WTC11 (cell line): ENCODE results near the gene DOK7.

Experiments
- ESRRA ChIP-seq: sonication (generic); formaldehyde crosslinking; IDR thresholded peaks from 2 replicates; pipeline ENCODE4 v1.8.1; 2022; ENCODE audit warnings: mild to moderate bottlenecking, missing genetic modification reagents, borderline replicate concordance
- ETV6 ChIP-seq: sonication (generic); formaldehyde crosslinking; IDR thresholded peaks from 2 replicates; pipeline ENCODE4 v1.8.1; 2022; ENCODE audit warnings: mild to moderate bottlenecking, missing genetic modification reagents
- JUN ChIP-seq: sonication (generic); formaldehyde crosslinking; IDR thresholded peaks from 2 replicates; pipeline ENCODE4 v1.8.0; 2023; ENCODE audit warnings: mild to moderate bottlenecking, missing genetic modification reagents
- MXD4 ChIP-seq: fragments of 250-450 bp; sonication (Bioruptor Pico); IDR thresholded peaks from 2 replicates; pipeline ENCODE4 v1.8.0; 2021; ENCODE audit warnings: mild to moderate bottlenecking, moderate library complexity, borderline replicate concordance
- NFYB ChIP-seq: sonication (generic); formaldehyde crosslinking; conservative IDR thresholded peaks from 2 replicates; pipeline ENCODE4 v1.8.0; 2022; ENCODE audit warnings: low read depth, missing genetic modification reagents
- SMAD4 ChIP-seq: sonication (generic); formaldehyde crosslinking; IDR thresholded peaks from 2 replicates; pipeline ENCODE4 v1.8.0; 2022; ENCODE audit warnings: mild to moderate bottlenecking, missing genetic modification reagents
- TF ChIP-seq, protein P1 (sequence below): fragments of 200-600 bp; IDR thresholded peaks from 2 replicates; pipeline ENCODE4 v1.8.0; 2022; ENCODE audit warnings: antibody characterized with exemption
- TF ChIP-seq, protein P2 (sequence below): sonication (generic); formaldehyde crosslinking; IDR thresholded peaks from 2 replicates; pipeline ENCODE4 v1.8.1; 2023; ENCODE audit warnings: mild to moderate bottlenecking, missing genetic modification reagents, moderate library complexity
- TF ChIP-seq, protein P3 (sequence below): sonication (generic); formaldehyde crosslinking; IDR thresholded peaks from 2 replicates; pipeline ENCODE4 v1.8.1; 2022; ENCODE audit warnings: mild to moderate bottlenecking, moderate library complexity, missing genetic modification reagents

DNA sequence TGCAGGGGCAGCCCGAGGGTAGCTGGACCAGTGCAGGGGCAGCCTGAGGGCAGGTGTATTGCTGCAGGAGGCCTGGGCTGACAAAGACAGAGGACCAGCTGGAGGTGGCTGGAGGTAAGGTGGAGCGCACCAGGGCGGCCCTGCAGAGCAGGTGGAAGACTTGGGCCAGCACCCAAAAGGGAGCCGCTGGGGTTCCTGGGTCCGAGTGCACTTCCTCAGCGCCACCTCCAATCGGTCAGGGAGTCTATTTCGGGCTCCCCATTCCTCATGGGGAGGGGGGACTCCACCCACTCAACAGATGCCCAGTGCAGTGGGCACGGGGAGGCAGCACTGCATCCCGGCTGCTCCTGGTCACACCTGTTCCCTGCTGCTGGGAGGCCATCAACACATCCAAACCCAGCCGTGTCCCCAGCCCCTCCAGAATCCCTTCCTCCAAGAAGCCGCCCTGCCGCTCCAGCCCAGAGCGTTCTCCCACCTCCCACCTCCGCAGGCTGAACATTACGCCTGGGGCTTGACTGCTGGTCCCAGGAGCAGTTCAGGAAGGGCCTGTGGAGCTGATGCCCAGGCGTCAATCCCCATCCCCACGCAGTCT lies 67.7 kb downstream of the DOK7 start:
- TF ChIP-seq, protein P1, sequence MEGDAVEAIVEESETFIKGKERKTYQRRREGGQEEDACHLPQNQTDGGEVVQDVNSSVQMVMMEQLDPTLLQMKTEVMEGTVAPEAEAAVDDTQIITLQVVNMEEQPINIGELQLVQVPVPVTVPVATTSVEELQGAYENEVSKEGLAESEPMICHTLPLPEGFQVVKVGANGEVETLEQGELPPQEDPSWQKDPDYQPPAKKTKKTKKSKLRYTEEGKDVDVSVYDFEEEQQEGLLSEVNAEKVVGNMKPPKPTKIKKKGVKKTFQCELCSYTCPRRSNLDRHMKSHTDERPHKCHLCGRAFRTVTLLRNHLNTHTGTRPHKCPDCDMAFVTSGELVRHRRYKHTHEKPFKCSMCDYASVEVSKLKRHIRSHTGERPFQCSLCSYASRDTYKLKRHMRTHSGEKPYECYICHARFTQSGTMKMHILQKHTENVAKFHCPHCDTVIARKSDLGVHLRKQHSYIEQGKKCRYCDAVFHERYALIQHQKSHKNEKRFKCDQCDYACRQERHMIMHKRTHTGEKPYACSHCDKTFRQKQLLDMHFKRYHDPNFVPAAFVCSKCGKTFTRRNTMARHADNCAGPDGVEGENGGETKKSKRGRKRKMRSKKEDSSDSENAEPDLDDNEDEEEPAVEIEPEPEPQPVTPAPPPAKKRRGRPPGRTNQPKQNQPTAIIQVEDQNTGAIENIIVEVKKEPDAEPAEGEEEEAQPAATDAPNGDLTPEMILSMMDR: no peak
- no peak for TF ChIP-seq NFYB
- TF ChIP-seq ETV6: no peak
- no peak for TF ChIP-seq SMAD4
- no peak for TF ChIP-seq ESRRA (CRISPR knock-in tag)
- TF ChIP-seq, protein P2, sequence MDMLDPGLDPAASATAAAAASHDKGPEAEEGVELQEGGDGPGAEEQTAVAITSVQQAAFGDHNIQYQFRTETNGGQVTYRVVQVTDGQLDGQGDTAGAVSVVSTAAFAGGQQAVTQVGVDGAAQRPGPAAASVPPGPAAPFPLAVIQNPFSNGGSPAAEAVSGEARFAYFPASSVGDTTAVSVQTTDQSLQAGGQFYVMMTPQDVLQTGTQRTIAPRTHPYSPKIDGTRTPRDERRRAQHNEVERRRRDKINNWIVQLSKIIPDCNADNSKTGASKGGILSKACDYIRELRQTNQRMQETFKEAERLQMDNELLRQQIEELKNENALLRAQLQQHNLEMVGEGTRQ (CRISPR knock-in tag): no peak
- TF ChIP-seq, protein P3, sequence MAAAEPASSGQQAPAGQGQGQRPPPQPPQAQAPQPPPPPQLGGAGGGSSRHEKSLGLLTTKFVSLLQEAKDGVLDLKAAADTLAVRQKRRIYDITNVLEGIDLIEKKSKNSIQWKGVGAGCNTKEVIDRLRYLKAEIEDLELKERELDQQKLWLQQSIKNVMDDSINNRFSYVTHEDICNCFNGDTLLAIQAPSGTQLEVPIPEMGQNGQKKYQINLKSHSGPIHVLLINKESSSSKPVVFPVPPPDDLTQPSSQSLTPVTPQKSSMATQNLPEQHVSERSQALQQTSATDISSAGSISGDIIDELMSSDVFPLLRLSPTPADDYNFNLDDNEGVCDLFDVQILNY: no peak
- no peak for TF ChIP-seq MXD4 (CRISPR knock-in tag)
- no peak for TF ChIP-seq JUN (CRISPR knock-in tag)
